ENCODE data around the gene GLIPR1L2. TPM values are rescaled to one million over a fixed set of nuclear protein-coding genes. Genes with fewer than 3 reads are reported as not detected.

Gene GLIPR1L2
- total RNA-seq, 1 experiment from 2014 or later, result 0.44 TPM

DNA sequence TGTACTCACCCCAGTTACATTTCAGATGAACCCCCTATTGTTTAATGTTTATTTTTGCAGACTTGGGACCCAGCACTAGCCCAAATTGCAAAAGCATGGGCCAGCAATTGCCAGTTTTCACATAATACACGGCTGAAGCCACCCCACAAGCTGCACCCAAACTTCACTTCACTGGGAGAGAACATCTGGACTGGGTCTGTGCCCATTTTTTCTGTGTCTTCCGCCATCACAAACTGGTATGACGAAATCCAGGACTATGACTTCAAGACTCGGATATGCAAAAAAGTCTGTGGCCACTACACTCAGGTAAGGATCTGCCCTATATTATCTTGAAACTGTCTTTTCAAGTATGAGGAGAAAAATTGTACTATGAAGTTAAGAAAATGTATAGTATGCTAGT, 90.9 kb downstream of the GLIPR1L2 start:
- Histone ChIP-seq H3K79me2 (ENCODE audit: insufficient read depth, low read length) (no peaks in the 10 kb centered on the region), H3K4me1 (ENCODE audit: control insufficient read depth in 1 of 2, insufficient read depth in 2 of 2, low read length in 2 of 2) (peaks cover 6 to 16% of the 10 kb centered on the region in 2 experiments), H3K9me3 (ENCODE audit: control insufficient read depth in 1 of 2, insufficient read depth in 1 of 2, low read depth in 1 of 2, low read length in 2 of 2) (no peaks in the 10 kb centered on the region), H3K4me3 (replicated peaks in 1 of 2; ENCODE audit: low read depth in 1 of 2, low read length in 2 of 2) (no peak overlapping the region), H3K9ac (ENCODE audit: low read length) (no peak overlapping the region), H3K27ac (ENCODE audit: low read depth, low read length) (no peak overlapping the region), H3K4me2 (ENCODE audit: low read length) (no peak overlapping the region), H3K9me2 (ENCODE audit: insufficient read depth) (no peaks in the 10 kb centered on the region), H3K36me3 (ENCODE audit: control insufficient read depth in 1 of 2, insufficient read depth in 2 of 2, low read length in 2 of 2) (no peaks in the 10 kb centered on the region), H4K20me1 (ENCODE audit: insufficient read depth) (no peaks in the 10 kb centered on the region), H3K27me3 (ENCODE audit: insufficient read depth, low read length) (no peaks in the 10 kb centered on the region), H2AFZ (ENCODE audit: low read depth, low read length, poor library complexity, severe bottlenecking) (no peak overlapping the region)
- ATAC-seq (no peak), DNase-seq (ENCODE audit: low read depth, low spot score) (no peak)
- ChIA-PET POLR2A (no interaction called here), RAD21 (ENCODE audit: low non-redundant PET in 1 of 2, low total read pairs in 2 of 2, uncharacterized antibody in 2 of 2, unreplicated experiment in 2 of 2) (no interaction called here), CTCF (no interaction called here)
- BruUV-seq (replicated peaks), result no TSS peak
- TF ChIP-seq EGR1 (IDR thresholded peaks at IDR 0.05; ENCODE audit: low read depth), result no peak
- no peak for TF ChIP-seq ZNF274 (IDR thresholded peaks at IDR 0.05; ENCODE audit: low read depth, low read length)
- no peak for TF ChIP-seq ZFX (IDR thresholded peaks at IDR 0.05)
- no peak for TF ChIP-seq ELF1 (IDR thresholded peaks at IDR 0.05; ENCODE audit: borderline replicate concordance, low read depth)
- TF ChIP-seq CBX3 (IDR thresholded peaks at IDR 0.05; ENCODE audit: low read depth), result no peak
- no peak for TF ChIP-seq SP1 (IDR thresholded peaks at IDR 0.05; ENCODE audit: low read depth)
- intact Hi-C loops (cut with micrococcal nuclease), result no loop called here

Other genes with a start within 250 kb of the GLIPR1L2 start
- not detected for gene KCNC2, start 181.2 kb upstream of the GLIPR1L2 start, total RNA-seq (2021; ENCODE audit: unreplicated experiment)
- 18.3 TPM for gene CAPS2, start 60.8 kb upstream of the GLIPR1L2 start, total RNA-seq (2021; ENCODE audit: unreplicated experiment)
- not detected for gene GLIPR1L1, start 56.4 kb upstream of the GLIPR1L2 start, total RNA-seq (2021; ENCODE audit: unreplicated experiment)
- 0.39 TPM for gene GLIPR1, start 89.7 kb downstream of the GLIPR1L2 start, total RNA-seq (2021; ENCODE audit: unreplicated experiment)
- gene KRR1, start 120.5 kb downstream of the GLIPR1L2 start, total RNA-seq (2021; ENCODE audit: unreplicated experiment), result 192 TPM